HG02759 (cell line): ENCODE results near the gene AP1M1.
"Not testable (repeated sequence)": the region's sequence is repeated elsewhere in the genome, so short reads cannot be mapped to it uniquely, and the experiment has no call there.

Experiments
- ATAC-seq: cut with Tn5 transposase; IDR thresholded peaks from one replicate; pipeline ENCODE4 v1.9.1; 2021; ENCODE audit warnings: mild to moderate bottlenecking, moderate library complexity; ENCODE audit not compliant: unreplicated experiment

AP1M1 gene

GRCh38 chr19:16197622-16198369, at the start of gene AP1M1:
Gene AP1M1 (plus strand): TSS chr19:16197911. CDS start chr19:16198027, 116 bp downstream.
- ATAC-seq, result peak; percentile 86

- no peak for ATAC-seq
These were observed 49.1 kb upstream of the AP1M1 start for GRCh38 chr19:16148443-16149229.

- ATAC-seq, result no peak
These were observed 44.0 kb upstream of the AP1M1 start for GRCh38 chr19:16153582-16154336.

GRCh38 chr19:16154557-16154956, 43.2 kb upstream of the AP1M1 start:
- ATAC-seq, result no peak

- no peak for ATAC-seq
These were observed 42.6 kb upstream of the AP1M1 start for GRCh38 chr19:16155128-16155527.

- no peak for ATAC-seq
These were observed 40.8 kb upstream of the AP1M1 start for GRCh38 chr19:16156904-16157303.

GRCh38 chr19:16157601-16158000, 40.1 kb upstream of the AP1M1 start:
- no peak for ATAC-seq

GRCh38 chr19:16159655-16160054, 38.1 kb upstream of the AP1M1 start:
- ATAC-seq, result no peak

- no peak for ATAC-seq
These were observed 37.2 kb upstream of the AP1M1 start for GRCh38 chr19:16160445-16160942.

- no peak for ATAC-seq
These were observed 36.7 kb upstream of the AP1M1 start for GRCh38 chr19:16160943-16161560.

GRCh38 chr19:16161840-16162239, 35.9 kb upstream of the AP1M1 start:
- ATAC-seq, result no peak

- ATAC-seq, result no peak
These were observed 33.4 kb upstream of the AP1M1 start for GRCh38 chr19:16164222-16164890.

- no peak for ATAC-seq
These were observed 31.3 kb upstream of the AP1M1 start for GRCh38 chr19:16166417-16166816.

- no peak for ATAC-seq
These were observed 30.7 kb upstream of the AP1M1 start for GRCh38 chr19:16167055-16167454.

- no peak for ATAC-seq
These were observed 29.1 kb upstream of the AP1M1 start for GRCh38 chr19:16168465-16169081.

GRCh38 chr19:16170134-16170533, 27.6 kb upstream of the AP1M1 start:
- no peak for ATAC-seq

GRCh38 chr19:16175954-16176353, 21.8 kb upstream of the AP1M1 start:
- no peak for ATAC-seq

- not testable (repeated sequence) for ATAC-seq
These were observed 18.8 kb upstream of the AP1M1 start for GRCh38 chr19:16178866-16179265.

GRCh38 chr19:16180611-16181010, 17.1 kb upstream of the AP1M1 start:
- ATAC-seq, result no peak

- no peak for ATAC-seq
These were observed 13.0 kb upstream of the AP1M1 start for GRCh38 chr19:16184665-16185122.
